BLaER1 (cell line): ENCODE data around the gene TUBG1.
A peak's percentile ranks its signal among the peaks of the same experiment; 100 is the strongest.
"Not testable (repeated sequence)": the region's sequence is repeated elsewhere in the genome, so short reads cannot be mapped to it uniquely, and the experiment has no call there.

ENCODE experiments used
- H3K27ac ChIP-seq: shearing (Covaris generic); formaldehyde crosslinking; 2 replicates; pipeline ENCODE4 v1.8.1; 2022
- H3K27me3 ChIP-seq: shearing (Covaris generic); formaldehyde crosslinking; 2 replicates; pipeline ENCODE4 v1.8.1; 2022
- H3K36me3 ChIP-seq: shearing (Covaris generic); formaldehyde crosslinking; 2 replicates; pipeline ENCODE4 v1.8.1; 2022
- H3K4me1 ChIP-seq: shearing (Covaris generic); formaldehyde crosslinking; 2 replicates; pipeline ENCODE4 v1.8.1; 2022
- H3K4me2 ChIP-seq: shearing (Covaris generic); formaldehyde crosslinking; 2 replicates; pipeline ENCODE4 v1.8.1; 2022
- H3K4me3 ChIP-seq: shearing (Covaris generic); formaldehyde crosslinking; 2 replicates; pipeline ENCODE4 v1.8.1; 2022
- H3K9ac ChIP-seq: shearing (Covaris generic); formaldehyde crosslinking; 2 replicates; pipeline ENCODE4 v1.8.1; 2022
- H3K9me3 ChIP-seq: shearing (Covaris generic); formaldehyde crosslinking; 2 replicates; pipeline ENCODE4 v1.8.1; 2022
- H4K20me1 ChIP-seq: shearing (Covaris generic); formaldehyde crosslinking; 2 replicates; pipeline ENCODE4 v1.8.1; 2022
- Cebpa-rat ChIP-seq: shearing (Covaris generic); IDR thresholded peaks from 2 replicates; pipeline ENCODE4 v1.8.1; 2022

Gene TUBG1

GRCh38 chr17:42651392-42651791, 41.9 kb downstream of the TUBG1 start:
- no peaks in the 10 kb centered on the region for H3K9me3 ChIP-seq
- no peaks in the 10 kb centered on the region for H3K36me3 ChIP-seq
- H4K20me1 ChIP-seq = no peaks in the 10 kb centered on the region; the same call in 1 of the 2 replicates
- H3K4me1 ChIP-seq = peaks cover 32% of the 10 kb centered on the region
- H3K4me3 ChIP-seq = no peak overlapping the region
- no peaks in the 10 kb centered on the region for H3K27me3 ChIP-seq
- no peak overlapping the region for H3K4me2 ChIP-seq
- TF ChIP-seq Cebpa-rat = no peak
- H3K9ac ChIP-seq = no peak overlapping the region
- H3K27ac ChIP-seq = no peak overlapping the region

- Histone ChIP-seq H3K4me1 (peaks cover 12% of the 10 kb centered on the region), H4K20me1 (no peaks in the 10 kb centered on the region; the same call in 1 of the 2 replicates), H3K9ac (no peak overlapping the region), H3K4me3 (no peak overlapping the region), H3K9me3 (no peaks in the 10 kb centered on the region), H3K27ac (no peak overlapping the region), H3K36me3 (no peaks in the 10 kb centered on the region), H3K27me3 (no peaks in the 10 kb centered on the region), H3K4me2 (no peak overlapping the region)
- TF ChIP-seq Cebpa-rat = no peak
These were observed 44.0 kb downstream of the TUBG1 start for GRCh38 chr17:42653179-42654124.

GRCh38 chr17:42655528-42655927, 46.0 kb downstream of the TUBG1 start:
- Histone ChIP-seq H3K4me2 (peak overlapping the region; percentile 27), H3K36me3 (no peaks in the 10 kb centered on the region), H3K27ac (no peak overlapping the region), H3K9ac (no peak overlapping the region), H3K4me3 (no peak overlapping the region), H3K27me3 (no peaks in the 10 kb centered on the region), H3K9me3 (no peaks in the 10 kb centered on the region), H3K4me1 (peaks cover 25% of the 10 kb centered on the region), H4K20me1 (no peaks in the 10 kb centered on the region)
- no peak for TF ChIP-seq Cebpa-rat

DNA sequence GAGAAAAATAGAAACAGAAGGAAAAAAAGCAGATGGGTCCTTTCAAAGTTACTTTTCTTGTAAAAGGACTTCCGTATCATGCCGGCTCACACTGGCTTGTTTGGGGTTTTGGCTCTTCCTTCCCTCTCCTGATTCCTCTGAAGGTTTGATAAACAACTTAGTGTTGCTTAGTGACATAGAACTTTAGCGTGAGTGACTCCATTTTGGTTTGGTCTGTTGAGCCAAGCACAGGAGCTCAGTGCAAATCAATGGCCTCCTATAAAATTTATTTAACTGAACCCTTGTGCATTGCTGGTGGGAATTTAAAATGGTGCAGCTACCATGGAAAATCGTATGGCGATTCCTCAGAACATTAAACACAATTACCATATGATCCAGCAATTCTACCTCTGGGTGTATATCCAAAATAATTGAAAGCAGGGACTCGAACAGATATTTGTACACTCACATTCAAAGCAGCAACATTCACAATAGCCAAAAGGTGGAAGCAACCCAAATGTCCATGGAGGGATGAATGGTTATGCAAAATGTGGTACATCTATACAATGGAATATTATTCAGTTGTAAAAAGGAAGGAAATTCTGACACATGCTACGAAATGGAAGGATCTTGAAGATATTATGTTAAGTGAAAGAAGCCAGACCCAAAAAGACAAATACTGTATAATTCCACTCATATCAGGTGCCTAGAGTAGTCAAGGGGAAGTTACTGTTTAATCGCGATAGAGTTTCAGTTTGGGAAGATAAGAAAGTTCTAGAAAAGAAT, 48.5 kb downstream of the TUBG1 start:
- H4K20me1 ChIP-seq = no peaks in the 10 kb centered on the region
- no peak overlapping the region for H3K27ac ChIP-seq
- no peak overlapping the region for H3K4me2 ChIP-seq
- no peaks in the 10 kb centered on the region for H3K9me3 ChIP-seq
- H3K27me3 ChIP-seq = no peaks in the 10 kb centered on the region
- TF ChIP-seq Cebpa-rat = no peak
- peaks cover 26% of the 10 kb centered on the region for H3K4me1 ChIP-seq
- H3K9ac ChIP-seq = no peak overlapping the region
- H3K36me3 ChIP-seq = peaks cover 18% of the 10 kb centered on the region
- H3K4me3 ChIP-seq = no peak overlapping the region

DNA sequence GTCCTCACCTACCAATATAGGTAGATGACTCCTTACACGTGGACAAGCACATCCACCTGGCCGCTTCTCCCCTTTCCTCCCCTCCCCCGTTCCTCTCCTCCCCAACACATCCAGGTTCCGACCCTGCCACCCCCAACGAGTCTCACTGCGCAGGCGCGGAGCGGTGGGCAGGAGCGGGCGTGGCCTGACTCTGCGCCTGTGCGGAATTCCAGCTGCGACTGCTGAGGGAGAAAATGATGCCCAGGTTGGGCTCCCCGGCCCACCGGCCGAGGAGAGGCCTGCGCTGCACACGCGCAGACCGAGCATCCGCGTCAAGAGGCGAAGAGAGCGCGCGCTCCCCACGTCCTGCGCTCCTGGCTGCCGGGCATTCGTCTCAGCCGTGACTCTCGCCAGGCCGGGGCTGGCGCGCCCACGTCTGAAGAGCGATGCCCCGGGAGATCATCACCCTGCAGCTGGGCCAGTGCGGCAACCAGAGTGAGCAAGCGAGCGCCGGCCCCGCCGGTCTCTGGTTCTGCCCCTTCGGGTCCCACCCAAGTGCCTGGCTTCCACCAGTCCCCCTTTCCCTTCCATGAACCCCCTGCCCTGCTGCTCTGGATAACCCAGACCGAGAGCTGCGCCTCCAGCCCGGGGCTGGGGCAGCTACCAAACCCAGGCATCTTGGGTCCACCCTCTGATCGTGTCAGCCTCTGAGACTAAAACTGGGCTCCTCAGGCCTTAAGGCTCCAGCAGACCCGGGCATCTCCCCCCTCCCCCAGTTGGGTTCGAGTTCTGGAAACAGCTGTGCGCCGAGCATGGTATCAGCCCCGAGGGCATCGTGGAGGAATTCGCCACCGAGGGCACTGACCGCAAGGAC, 49.8 kb downstream of the TUBG1 start, which contains the start of gene TUBG2:
TUBG2 (plus strand) TSS at position 206 of the 853 bp plus-strand sequence; CDS start at position 426, 220 bp downstream.
- Histone ChIP-seq H3K9ac (peak within 1 kb of the TSS; percentile 78), H3K4me2 (peak within 1 kb of the TSS; percentile 87), H3K36me3 (peaks cover 30% of the 10 kb centered on the region), H3K4me3 (peak within 1 kb of the TSS; percentile 69), H3K9me3 (no peaks in the 10 kb centered on the region), H3K27ac (peak within 1 kb of the TSS; percentile 19; the same call in 1 of the 2 replicates), H3K4me1 (peaks cover 26% of the 10 kb centered on the region), H4K20me1 (no peaks in the 10 kb centered on the region), H3K27me3 (no peaks in the 10 kb centered on the region)
- TF ChIP-seq Cebpa-rat = no peak

GRCh38 chr17:42659932-42660274, 50.4 kb downstream of the TUBG1 start:
- Histone ChIP-seq H3K4me2 (peak overlapping the region; percentile 87), H3K4me3 (peak overlapping the region; percentile 69), H3K36me3 (peaks cover 30% of the 10 kb centered on the region), H3K4me1 (peaks cover 26% of the 10 kb centered on the region)
- not testable (repeated sequence) for H3K9ac ChIP-seq, H3K27ac ChIP-seq, H3K27me3 ChIP-seq, H4K20me1 ChIP-seq, H3K9me3 ChIP-seq

- Histone ChIP-seq H3K9ac (no peak overlapping the region), H4K20me1 (no peaks in the 10 kb centered on the region), H3K9me3 (no peaks in the 10 kb centered on the region), H3K27me3 (no peaks in the 10 kb centered on the region), H3K4me2 (no peak overlapping the region), H3K4me3 (no peak overlapping the region), H3K27ac (no peak overlapping the region), H3K36me3 (peaks cover 38% of the 10 kb centered on the region), H3K4me1 (peaks cover 22% of the 10 kb centered on the region)
- TF ChIP-seq Cebpa-rat = no peak
These were observed 51.3 kb downstream of the TUBG1 start for GRCh38 chr17:42660692-42661345.
